Jurkat, Clone E6-1 (cell line): ENCODE measurements around the gene NAGA.
"Not testable (repeated sequence)": the region's sequence is repeated elsewhere in the genome, so short reads cannot be mapped to it uniquely, and the experiment has no call there.

Experiments used
- DNase-seq: peaks from one replicate; pipeline ENCODE4 v3.0.0-alpha.2; 2011; ENCODE audit warnings: low read depth, low spot score
- H3K4me3 ChIP-seq: 2 replicates; pipeline ENCODE4 v1.5.1; 2011; ENCODE audit warnings: mild to moderate bottlenecking, low read length, control low read depth, moderate library complexity

The NAGA gene

DNA sequence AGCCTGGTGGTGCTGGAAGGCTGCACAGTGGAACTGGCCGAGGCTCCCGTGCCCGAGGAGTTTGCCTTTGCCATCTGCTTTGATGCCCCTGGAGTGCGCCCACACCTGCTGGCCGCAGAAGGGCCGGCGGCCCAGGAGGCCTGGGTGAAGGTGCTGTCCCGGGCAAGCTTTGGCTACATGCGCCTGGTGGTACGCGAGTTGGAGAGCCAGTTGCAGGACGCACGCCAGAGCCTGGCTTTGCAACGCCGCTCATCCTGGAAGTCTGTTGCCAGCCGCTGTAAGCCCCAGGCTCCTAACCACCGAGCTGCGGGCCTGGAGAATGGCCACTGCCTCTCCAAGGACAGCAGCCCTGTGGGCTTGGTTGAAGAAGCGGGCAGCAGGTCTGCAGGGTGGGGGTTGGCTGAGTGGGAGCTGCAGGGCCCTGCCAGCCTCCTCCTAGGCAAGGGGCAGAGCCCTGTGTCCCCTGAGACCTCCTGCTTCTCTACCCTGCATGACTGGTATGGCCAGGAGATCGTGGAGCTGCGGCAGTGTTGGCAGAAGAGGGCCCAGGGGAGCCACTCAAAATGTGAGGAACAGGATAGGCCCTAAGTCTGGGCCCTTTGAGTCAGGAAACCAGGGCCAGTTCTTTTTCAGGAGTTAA lies 7.0 kb upstream of the NAGA start:
- DNase-seq, result no peak
- no peak overlapping the region for H3K4me3 ChIP-seq

- no peak for DNase-seq
- no peak overlapping the region for H3K4me3 ChIP-seq
Observed at GRCh38 chr22:42076764-42077485, 6.3 kb upstream of the NAGA start.

- H3K4me3 ChIP-seq, result no peak overlapping the region
- no peak for DNase-seq
Observed at GRCh38 chr22:42074846-42075676, 4.4 kb upstream of the NAGA start.

- no peak within 1 kb of the TSS for H3K4me3 ChIP-seq
- no peak for DNase-seq
Observed at GRCh38 chr22:42074132-42074811, 3.7 kb upstream of the NAGA start, which contains the start of gene PHETA2. Gene PHETA2 (plus strand): TSS chr22:42074248. CDS start chr22:42077294, 3,046 bp downstream.

DNA sequence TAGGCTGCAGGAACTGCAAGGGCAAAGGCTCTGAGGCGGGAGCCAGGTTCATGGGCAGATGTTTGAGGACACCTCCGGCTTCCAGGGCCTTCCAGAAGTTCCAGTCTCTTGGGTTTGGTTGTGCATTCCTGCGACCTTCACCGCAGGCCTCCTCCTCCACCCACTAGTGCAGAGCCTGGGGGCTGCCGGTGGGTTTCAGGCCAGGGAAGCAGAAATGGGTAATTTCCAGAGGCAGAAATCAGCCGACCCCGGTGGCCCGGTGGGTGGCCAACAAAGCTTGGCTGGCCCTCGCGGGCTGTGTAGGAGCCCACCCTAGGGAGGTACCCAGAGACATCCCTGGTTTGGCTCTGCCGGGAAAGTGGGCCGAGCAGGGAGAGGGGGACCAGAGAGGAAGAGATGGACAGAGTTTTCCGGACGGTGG lies 3.0 kb upstream of the NAGA start:
- DNase-seq, result no peak
- H3K4me3 ChIP-seq, result no peak overlapping the region

- no peak overlapping the region for H3K4me3 ChIP-seq
- no peak for DNase-seq
Observed at GRCh38 chr22:42072606-42073330, 2.2 kb upstream of the NAGA start.

DNA sequence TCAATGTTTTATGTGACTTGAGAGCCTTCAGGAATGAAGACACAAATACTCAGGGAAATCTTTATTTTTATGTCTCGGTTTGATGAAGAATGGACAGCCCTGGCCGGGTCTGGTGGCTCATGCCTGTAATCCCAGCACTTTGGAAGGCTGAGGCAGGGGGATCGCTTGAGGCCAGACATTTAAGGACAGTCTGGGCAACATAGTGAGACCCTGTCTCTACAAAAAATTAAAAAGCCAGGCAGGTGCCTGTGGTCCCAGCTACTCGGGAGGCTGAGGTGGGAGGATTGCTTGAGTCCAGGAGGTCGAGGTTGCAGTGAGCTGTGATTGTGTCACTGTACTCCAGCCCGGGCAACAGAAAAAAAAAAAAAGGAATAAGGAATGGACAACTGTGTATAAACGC lies 896 bp upstream of the NAGA start:
- H3K4me3 ChIP-seq, result peak overlapping the region; percentile 67
- DNase-seq, result not testable (repeated sequence)

DNA sequence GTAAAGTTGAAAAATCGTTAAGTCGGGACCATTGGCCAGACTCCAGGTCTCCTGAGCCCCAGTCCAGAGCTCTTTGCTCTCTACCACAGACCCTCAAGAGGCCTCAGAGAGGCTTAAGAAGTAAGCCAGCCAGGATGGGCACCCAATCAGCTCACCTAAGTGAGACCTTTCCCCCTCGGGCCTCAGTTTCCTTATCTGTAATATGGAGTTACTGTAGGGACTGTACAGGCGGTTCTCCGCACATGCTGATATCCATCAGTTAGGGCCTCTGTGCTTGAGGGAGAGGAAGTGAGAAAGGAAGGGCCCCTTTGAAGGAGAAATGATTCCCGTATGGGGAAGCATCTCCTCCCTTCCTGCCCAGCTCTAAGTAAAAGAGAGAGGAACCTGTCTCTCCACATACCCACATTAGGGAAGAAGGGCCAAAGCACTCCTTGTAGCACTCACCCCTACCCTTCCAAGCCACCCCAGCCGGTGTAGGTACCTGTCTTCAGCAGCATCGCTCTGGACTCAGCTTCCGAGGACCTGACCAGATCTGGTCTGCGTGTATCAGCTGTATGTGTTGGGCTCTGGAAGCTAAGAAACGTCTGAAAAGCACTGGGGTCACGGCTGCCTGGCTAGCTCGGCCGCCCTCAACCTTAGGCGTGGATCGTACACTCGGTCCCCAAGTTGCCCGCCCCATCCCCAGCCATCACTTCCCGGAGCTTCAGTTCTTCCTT lies 653 bp downstream of the NAGA start:
- peak overlapping the region; percentile 67 for H3K4me3 ChIP-seq
- no peak for DNase-seq

GRCh38 chr22:42068291-42068690 lies 2.3 kb downstream of the NAGA start:
- no peak for DNase-seq
- no peak overlapping the region for H3K4me3 ChIP-seq

DNA sequence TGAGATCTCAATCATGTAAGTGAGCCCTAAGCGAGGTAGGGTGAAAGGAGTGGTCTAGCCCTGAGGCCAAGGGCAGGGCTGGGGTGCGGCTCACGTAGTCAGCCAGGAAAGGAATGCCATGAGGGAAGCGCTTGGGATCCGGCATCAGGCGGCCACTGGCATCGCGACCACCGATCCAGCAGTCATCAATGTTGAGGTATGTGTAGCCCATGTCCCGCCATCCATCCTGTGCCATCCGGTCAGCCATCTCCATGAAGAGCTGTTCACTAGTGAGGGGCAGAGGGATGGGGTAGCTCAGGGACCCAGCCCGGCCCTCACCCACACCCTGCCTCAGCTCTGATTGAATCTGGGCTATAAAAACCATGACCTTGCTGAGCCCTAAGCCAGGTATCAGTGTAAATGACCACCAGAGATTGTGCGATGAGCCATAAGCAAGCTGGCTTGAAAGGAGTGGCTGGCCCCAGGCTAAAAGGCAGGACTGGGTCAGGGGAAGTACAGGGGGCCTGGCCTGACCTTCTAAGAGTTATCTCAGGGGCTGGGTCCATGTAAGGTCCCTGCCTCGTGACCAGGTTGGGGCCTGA lies 2.9 kb downstream of the NAGA start:
- no peak for DNase-seq

DNA sequence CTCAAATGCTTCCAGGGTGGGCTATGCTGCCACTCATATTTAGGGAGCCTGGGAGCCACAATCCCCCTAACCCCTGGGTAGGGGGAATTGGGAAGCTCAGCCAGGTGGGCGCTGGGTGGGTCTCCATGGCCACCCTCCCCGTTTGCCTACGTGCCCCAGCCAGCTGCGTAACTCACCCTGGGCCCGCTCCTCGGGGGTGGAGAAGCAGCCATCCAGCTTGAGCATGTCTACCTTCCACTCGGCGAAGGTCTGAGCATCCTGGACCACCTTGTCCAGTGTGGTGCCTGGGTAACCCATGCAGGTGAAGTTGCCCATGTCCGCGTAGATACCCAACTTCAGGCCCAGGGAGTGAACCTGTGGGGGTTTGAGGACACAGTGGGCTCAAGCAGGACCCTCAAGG lies 3.7 kb downstream of the NAGA start:
- DNase-seq, result no peak
- no peak overlapping the region for H3K4me3 ChIP-seq

More for the DNA sequence above, 2.9 kb downstream of the NAGA start:
- no peak overlapping the region for H3K4me3 ChIP-seq

GRCh38 chr22:42066126-42066761 lies 4.4 kb downstream of the NAGA start:
- no peak for DNase-seq
- no peak overlapping the region for H3K4me3 ChIP-seq

GRCh38 chr22:42065438-42066125 lies 5.0 kb downstream of the NAGA start:
- no peak overlapping the region for H3K4me3 ChIP-seq
- DNase-seq, result no peak

GRCh38 chr22:42064629-42065028 lies 6.0 kb downstream of the NAGA start:
- H3K4me3 ChIP-seq, result no peak overlapping the region
- no peak for DNase-seq

- H3K4me3 ChIP-seq, result no peak overlapping the region
- no peak for DNase-seq
Observed at GRCh38 chr22:42062506-42063170, 8.0 kb downstream of the NAGA start.

DNA sequence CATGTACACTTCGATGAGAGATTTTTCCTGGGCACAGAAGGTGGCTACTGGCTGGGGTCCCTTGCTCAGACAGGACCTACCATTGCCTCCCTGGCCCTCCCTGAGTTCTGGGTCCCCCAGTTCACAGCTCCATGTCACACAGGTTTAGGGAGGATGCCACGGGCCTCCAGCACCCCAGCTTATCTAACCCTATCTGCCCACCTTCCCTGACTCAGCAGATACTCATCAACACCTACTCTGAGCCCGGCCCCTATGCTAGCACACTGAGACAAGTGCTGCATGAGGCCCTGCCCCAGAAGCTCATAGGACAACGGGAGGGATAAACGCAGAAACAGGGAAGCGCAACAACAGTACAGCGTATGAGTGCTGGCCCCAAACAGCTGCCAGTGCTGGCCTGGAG lies 9.6 kb downstream of the NAGA start:
- DNase-seq, result no peak
- no peak overlapping the region for H3K4me3 ChIP-seq
